Right ventricle myocardium inferior (tissue), 1 donor: Measurements from ENCODE around the gene PAGR1. TPM values are rescaled to one million over a fixed set of nuclear protein-coding genes. Genes with fewer than 3 reads are reported as not detected.
A peak's percentile ranks its signal among the peaks of the same experiment; 100 is the strongest.
"Not testable (repeated sequence)": the region's sequence is repeated elsewhere in the genome, so short reads cannot be mapped to it uniquely, and the experiment has no call there.

Source experiments
- ATAC-seq: fragments of 200-7000 bp; cut with Tn5 transposase; one replicate; pipeline ENCODE4 v1.9.1; 2020; ENCODE audit warnings: mild to moderate bottlenecking, moderate library complexity
- DNase-seq: peaks from one replicate; pipeline ENCODE4 v3.0.0; 2021; ENCODE audit errors: missing footprints
- intact Hi-C: fragments of 100-400 bp; cut with DNase I; formaldehyde crosslinking; loops from one replicate; pipeline ENCODE4 v1.11.0; 2022
- total RNA-seq: library from RNA; stranded (reverse); fragmentation: NEBNext Ultra II Directional; extraction: Animal tissue kit (Norgen Biotek cat#: 25700); gene quantifications from one replicate; pipeline ENCODE4 v1.2.1, GENCODE V29; 2021
- donor health status: DM: no; HTN: yes; CAD: no; lungs with severe emphysema.

PAGR1 gene
- total RNA-seq, 1 donor from 2014 or later: 15.6 TPM

- ATAC-seq (no peak), DNase-seq (no peak)
- intact Hi-C loops: loop anchor here (5.0 kb wide), 1 partner anchor 37 kb away; the partner anchor contains the start of gene PRRT2
Measured at GRCh38 chr16:29849505-29849904, 33.6 kb downstream of the PAGR1 start.

- ATAC-seq: no peak
- intact Hi-C loops: no loop called here
- no peak for DNase-seq
Measured at GRCh38 chr16:29850998-29851397, 35.0 kb downstream of the PAGR1 start.

GRCh38 chr16:29852654-29853053, 36.7 kb downstream of the PAGR1 start:
- intact Hi-C loops: no loop called here
- DNase-seq (no peak), ATAC-seq (peak; percentile 49)

- no peak for ATAC-seq
- DNase-seq: no peak
- intact Hi-C loops: no loop called here
Measured at GRCh38 chr16:29854520-29855100, 38.7 kb downstream of the PAGR1 start.

GRCh38 chr16:29857133-29857760, 41.3 kb downstream of the PAGR1 start:
- DNase-seq: no peak
- ATAC-seq: no peak
- intact Hi-C loops: no loop called here

GRCh38 chr16:29858149-29858849, 42.3 kb downstream of the PAGR1 start:
- intact Hi-C loops: no loop called here
- DNase-seq (no peak), ATAC-seq (no peak)

- intact Hi-C loops: no loop called here
- ATAC-seq (no peak), DNase-seq (no peak)
Measured at GRCh38 chr16:29858974-29859373, 43.0 kb downstream of the PAGR1 start.

- ATAC-seq (peak; percentile 24), DNase-seq (no peak)
- intact Hi-C loops: loop anchor here (10.0 kb wide), 1 partner anchor 145 kb away; no protein-coding TSS in a partner anchor
Measured at GRCh38 chr16:29860218-29860617, 44.3 kb downstream of the PAGR1 start.

GRCh38 chr16:29862383-29862883, 46.5 kb downstream of the PAGR1 start:
- intact Hi-C loops: loop anchor here (10.0 kb wide), 1 partner anchor 142 kb away; no protein-coding TSS in a partner anchor
- DNase-seq (no peak), ATAC-seq (no peak)

- intact Hi-C loops: loop anchor here (1.0 to 10.0 kb wide), 2 partner anchors 73 to 142 kb away; partner anchors contain the start of gene KIF22
- DNase-seq (peak; percentile 97), ATAC-seq (peak; percentile 98)
Measured at GRCh38 chr16:29862884-29863668, 47.1 kb downstream of the PAGR1 start, which contains the start of gene CDIPT. CDIPT (minus strand) TSS chr16:29863226; CDS start chr16:29862857, 369 bp downstream.

- no peak for DNase-seq
- intact Hi-C loops: loop anchor here (1.0 to 10.0 kb wide), 2 partner anchors 73 to 141 kb away; partner anchors contain the start of gene KIF22
- no peak for ATAC-seq
Measured at GRCh38 chr16:29863669-29863984, 47.7 kb downstream of the PAGR1 start.

- no peak for ATAC-seq
- intact Hi-C loops: loop anchor here (10.0 kb wide), 1 partner anchor 141 kb away; no protein-coding TSS in a partner anchor
- DNase-seq: no peak
Measured at GRCh38 chr16:29864205-29864604, 48.3 kb downstream of the PAGR1 start.

- DNase-seq: no peak
- ATAC-seq: no peak
- intact Hi-C loops: loop anchor here (10.0 kb wide), 1 partner anchor 136 kb away; no protein-coding TSS in a partner anchor
Measured at GRCh38 chr16:29868396-29869009, 52.6 kb downstream of the PAGR1 start.

GRCh38 chr16:29869067-29869466, 53.1 kb downstream of the PAGR1 start:
- intact Hi-C loops: loop anchor here (10.0 kb wide), 1 partner anchor 136 kb away; no protein-coding TSS in a partner anchor
- ATAC-seq, DNase-seq: not testable (repeated sequence)
